ENCODE data around the gene VWF.

VWF gene

GRCh38 chr12:6047249-6048237, 76.9 kb downstream of the VWF start:
- no peak overlapping the region for H3K4me3 ChIP-seq (ENCODE audit: low read depth, low read length)
- no peaks in the 10 kb centered on the region for H3K9me3 ChIP-seq (ENCODE audit: control insufficient read depth, insufficient read depth, low read length)
- H3K4me1 ChIP-seq (ENCODE audit: control insufficient read depth, insufficient read depth, low read length): no peaks in the 10 kb centered on the region
- no peaks in the 10 kb centered on the region for H3K36me3 ChIP-seq (ENCODE audit: control insufficient read depth, insufficient read depth, low read length)
- H3K27me3 ChIP-seq (ENCODE audit: control insufficient read depth, insufficient read depth, low read length): no peaks in the 10 kb centered on the region
- no peak overlapping the region for H3K9ac ChIP-seq (ENCODE audit: low read depth, low read length)

GRCh38 chr12:6046511-6047180, 77.8 kb downstream of the VWF start:
- H3K27me3 ChIP-seq (ENCODE audit: control insufficient read depth, insufficient read depth, low read length): no peaks in the 10 kb centered on the region
- H3K9me3 ChIP-seq (ENCODE audit: control insufficient read depth, insufficient read depth, low read length): no peaks in the 10 kb centered on the region
- H3K4me1 ChIP-seq (ENCODE audit: control insufficient read depth, insufficient read depth, low read length): no peaks in the 10 kb centered on the region
- H3K9ac ChIP-seq (ENCODE audit: low read depth, low read length): no peak overlapping the region
- H3K4me3 ChIP-seq (ENCODE audit: low read depth, low read length): no peak overlapping the region
- H3K36me3 ChIP-seq (ENCODE audit: control insufficient read depth, insufficient read depth, low read length): no peaks in the 10 kb centered on the region

GRCh38 chr12:6045438-6045837, 79.0 kb downstream of the VWF start:
- H3K36me3 ChIP-seq (ENCODE audit: control insufficient read depth, insufficient read depth, low read length): no peaks in the 10 kb centered on the region
- no peaks in the 10 kb centered on the region for H3K9me3 ChIP-seq (ENCODE audit: control insufficient read depth, insufficient read depth, low read length)
- no peak overlapping the region for H3K4me3 ChIP-seq (ENCODE audit: low read depth, low read length)
- H3K27me3 ChIP-seq (ENCODE audit: control insufficient read depth, insufficient read depth, low read length): no peaks in the 10 kb centered on the region
- H3K9ac ChIP-seq (ENCODE audit: low read depth, low read length): no peak overlapping the region
- no peaks in the 10 kb centered on the region for H3K4me1 ChIP-seq (ENCODE audit: control insufficient read depth, insufficient read depth, low read length)

- Histone ChIP-seq H3K27me3 (ENCODE audit: control insufficient read depth, insufficient read depth, low read length) (no peaks in the 10 kb centered on the region), H3K9ac (ENCODE audit: low read depth, low read length) (no peak overlapping the region), H3K4me3 (ENCODE audit: low read depth, low read length) (no peak overlapping the region), H3K36me3 (ENCODE audit: control insufficient read depth, insufficient read depth, low read length) (no peaks in the 10 kb centered on the region), H3K4me1 (ENCODE audit: control insufficient read depth, insufficient read depth, low read length) (no peaks in the 10 kb centered on the region), H3K9me3 (ENCODE audit: control insufficient read depth, insufficient read depth, low read length) (no peaks in the 10 kb centered on the region)
These were observed 80.4 kb downstream of the VWF start for GRCh38 chr12:6044082-6044481.

- Histone ChIP-seq H3K9ac (ENCODE audit: low read depth, low read length) (no peak overlapping the region), H3K27me3 (ENCODE audit: control insufficient read depth, insufficient read depth, low read length) (no peaks in the 10 kb centered on the region), H3K9me3 (ENCODE audit: control insufficient read depth, insufficient read depth, low read length) (no peaks in the 10 kb centered on the region), H3K36me3 (ENCODE audit: control insufficient read depth, insufficient read depth, low read length) (no peaks in the 10 kb centered on the region), H3K4me3 (ENCODE audit: low read depth, low read length) (no peak overlapping the region), H3K4me1 (ENCODE audit: control insufficient read depth, insufficient read depth, low read length) (no peaks in the 10 kb centered on the region)
These were observed 82.0 kb downstream of the VWF start for GRCh38 chr12:6042446-6042845.

GRCh38 chr12:6041891-6042290, 82.6 kb downstream of the VWF start:
- H3K4me1 ChIP-seq (ENCODE audit: control insufficient read depth, insufficient read depth, low read length): no peaks in the 10 kb centered on the region
- H3K27me3 ChIP-seq (ENCODE audit: control insufficient read depth, insufficient read depth, low read length): no peaks in the 10 kb centered on the region
- H3K36me3 ChIP-seq (ENCODE audit: control insufficient read depth, insufficient read depth, low read length): no peaks in the 10 kb centered on the region
- no peak overlapping the region for H3K9ac ChIP-seq (ENCODE audit: low read depth, low read length)
- no peak overlapping the region for H3K4me3 ChIP-seq (ENCODE audit: low read depth, low read length)
- H3K9me3 ChIP-seq (ENCODE audit: control insufficient read depth, insufficient read depth, low read length): no peaks in the 10 kb centered on the region

- H3K9ac ChIP-seq (ENCODE audit: low read depth, low read length): no peak overlapping the region
- H3K36me3 ChIP-seq (ENCODE audit: control insufficient read depth, insufficient read depth, low read length): no peaks in the 10 kb centered on the region
- H3K9me3 ChIP-seq (ENCODE audit: control insufficient read depth, insufficient read depth, low read length): no peaks in the 10 kb centered on the region
- H3K27me3 ChIP-seq (ENCODE audit: control insufficient read depth, insufficient read depth, low read length): no peaks in the 10 kb centered on the region
- no peaks in the 10 kb centered on the region for H3K4me1 ChIP-seq (ENCODE audit: control insufficient read depth, insufficient read depth, low read length)
- no peak overlapping the region for H3K4me3 ChIP-seq (ENCODE audit: low read depth, low read length)
These were observed 83.7 kb downstream of the VWF start for GRCh38 chr12:6040815-6041214.

GRCh38 chr12:6039894-6040601, 84.4 kb downstream of the VWF start:
- no peak overlapping the region for H3K9ac ChIP-seq (ENCODE audit: low read depth, low read length)
- no peak overlapping the region for H3K4me3 ChIP-seq (ENCODE audit: low read depth, low read length)
- H3K27me3 ChIP-seq (ENCODE audit: control insufficient read depth, insufficient read depth, low read length): no peaks in the 10 kb centered on the region
- no peaks in the 10 kb centered on the region for H3K9me3 ChIP-seq (ENCODE audit: control insufficient read depth, insufficient read depth, low read length)
- no peaks in the 10 kb centered on the region for H3K36me3 ChIP-seq (ENCODE audit: control insufficient read depth, insufficient read depth, low read length)
- H3K4me1 ChIP-seq (ENCODE audit: control insufficient read depth, insufficient read depth, low read length): no peaks in the 10 kb centered on the region

- Histone ChIP-seq H3K9ac (ENCODE audit: low read depth, low read length) (no peak overlapping the region), H3K36me3 (ENCODE audit: control insufficient read depth, insufficient read depth, low read length) (no peaks in the 10 kb centered on the region), H3K4me3 (ENCODE audit: low read depth, low read length) (no peak overlapping the region), H3K27me3 (ENCODE audit: control insufficient read depth, insufficient read depth, low read length) (peaks cover 2% of the 10 kb centered on the region), H3K4me1 (ENCODE audit: control insufficient read depth, insufficient read depth, low read length) (no peaks in the 10 kb centered on the region), H3K9me3 (ENCODE audit: control insufficient read depth, insufficient read depth, low read length) (no peaks in the 10 kb centered on the region)
These were observed 86.3 kb downstream of the VWF start for GRCh38 chr12:6038160-6038559.

- Histone ChIP-seq H3K9me3 (ENCODE audit: control insufficient read depth, insufficient read depth, low read length) (no peaks in the 10 kb centered on the region), H3K27me3 (ENCODE audit: control insufficient read depth, insufficient read depth, low read length) (peaks cover 2% of the 10 kb centered on the region), H3K4me1 (ENCODE audit: control insufficient read depth, insufficient read depth, low read length) (no peaks in the 10 kb centered on the region), H3K9ac (ENCODE audit: low read depth, low read length) (no peak overlapping the region), H3K36me3 (ENCODE audit: control insufficient read depth, insufficient read depth, low read length) (no peaks in the 10 kb centered on the region), H3K4me3 (ENCODE audit: low read depth, low read length) (no peak overlapping the region)
These were observed 87.0 kb downstream of the VWF start for GRCh38 chr12:6037459-6037858.

GRCh38 chr12:6036509-6036908, 88.0 kb downstream of the VWF start:
- Histone ChIP-seq H3K4me1 (ENCODE audit: control insufficient read depth, insufficient read depth, low read length) (no peaks in the 10 kb centered on the region), H3K9ac (ENCODE audit: low read depth, low read length) (no peak overlapping the region), H3K4me3 (ENCODE audit: low read depth, low read length) (no peak overlapping the region)

More at GRCh38 chr12:6036509-6036908, 88.0 kb downstream of the VWF start:
- no peaks in the 10 kb centered on the region for H3K9me3 ChIP-seq (ENCODE audit: control insufficient read depth, insufficient read depth, low read length)
- no peaks in the 10 kb centered on the region for H3K36me3 ChIP-seq (ENCODE audit: control insufficient read depth, insufficient read depth, low read length)
- peaks cover 2% of the 10 kb centered on the region for H3K27me3 ChIP-seq (ENCODE audit: control insufficient read depth, insufficient read depth, low read length)
